HEK293 (cell line): ENCODE measurements around the gene SLC9A9.

Experiments
- CTCF ChIA-PET: fragments of 350-600 bp; formaldehyde crosslinking; extraction: SDS; loops from one replicate; lab custom pipeline; 2021; ENCODE audit warnings: antibody characterized with exemption; lab: Yijun Ruan, JAX
- POLR2A ChIA-PET: fragments of 300-600 bp; formaldehyde crosslinking; extraction: SDS; loops from one replicate; lab custom pipeline; 2020; ENCODE audit warnings: antibody characterized with exemption, inconsistent platforms; lab: Yijun Ruan, JAX
- H3K27ac ChIP-seq: fragments of 200-500 bp; sonication (Bioruptor generic); 2 replicates; pipeline ENCODE4 v1.5.1; 2014; ENCODE audit warnings: low read depth, low read length, control low read depth, inconsistent platforms; ENCODE audit errors: extremely low read depth
- H3K36me3 ChIP-seq, 2 experiments: fragments of 200-500 bp in 1 of 2; sonication (Bioruptor generic) in 1 of 2; 1 replicate in 1 of 2; 2 replicates in 1 of 2; pipeline ENCODE4 v1.5.1; 2014 to 2017; ENCODE audit warnings: inconsistent platforms in 2 of 2, low read length in 2 of 2; ENCODE audit not compliant: control insufficient read depth in 2 of 2, insufficient read depth in 1 of 2
- H3K4me1 ChIP-seq: fragments of 200-500 bp; sonication (Bioruptor generic); 2 replicates; pipeline ENCODE4 v1.5.1; 2014; ENCODE audit warnings: mild to moderate bottlenecking, low read length, inconsistent platforms; ENCODE audit not compliant: control insufficient read depth, insufficient read depth
- H3K4me3 ChIP-seq: 2 replicates; pipeline ENCODE4 v1.5.1; 2011; ENCODE audit warnings: low read depth, mild to moderate bottlenecking, control low read depth, low read length, moderate library complexity
- H3K9me3 ChIP-seq: fragments of 200-500 bp; sonication (Bioruptor generic); 2 replicates; pipeline ENCODE4 v1.5.1; 2014; ENCODE audit warnings: low read depth, low read length, inconsistent platforms; ENCODE audit not compliant: control insufficient read depth, insufficient read depth
- GLIS1 ChIP-seq: fragments of 450-650 bp; formaldehyde crosslinking; IDR thresholded peaks from 2 replicates; pipeline ENCODE4 v1.5.1; 2016; ENCODE audit warnings: missing biosample characterization, missing genetic modification characterization
- HOXD13 ChIP-seq: sonication (generic); formaldehyde crosslinking; IDR thresholded peaks from 2 replicates; pipeline ENCODE4 v1.8.0; 2022; ENCODE audit warnings: missing genetic modification reagents, borderline replicate concordance
- TRIM28 ChIP-seq: IDR thresholded peaks from 2 replicates; pipeline ENCODE4 v1.6.1; 2011; ENCODE audit warnings: low read length, control low read depth, borderline replicate concordance
- ZNF10 ChIP-seq: fragments of 450-650 bp; formaldehyde crosslinking; IDR thresholded peaks from 2 replicates; pipeline ENCODE4 v1.5.1; 2017; ENCODE audit warnings: missing biosample characterization, missing genetic modification characterization
- ZNF292 ChIP-seq: fragments of 450-650 bp; formaldehyde crosslinking; IDR thresholded peaks from 2 replicates; pipeline ENCODE4 v1.5.1; 2016; ENCODE audit warnings: low read depth, missing biosample characterization, missing genetic modification characterization, borderline replicate concordance
- ZNF335 ChIP-seq: fragments of 450-650 bp; formaldehyde crosslinking; conservative IDR thresholded peaks from 2 replicates; pipeline ENCODE4 v1.5.1; 2016; ENCODE audit warnings: missing biosample characterization, missing genetic modification characterization
- ZNF560 ChIP-seq: fragments of 450-650 bp; formaldehyde crosslinking; IDR thresholded peaks from 2 replicates; pipeline ENCODE4 v1.5.1; 2017; ENCODE audit warnings: missing biosample characterization, missing genetic modification characterization, borderline replicate concordance
- ZNF654 ChIP-seq: fragments of 450-650 bp; formaldehyde crosslinking; IDR thresholded peaks from 2 replicates; pipeline ENCODE4 v1.5.1; 2016; ENCODE audit warnings: low read depth, missing biosample characterization, missing genetic modification characterization
- ZNF658 ChIP-seq: fragments of 450-650 bp; formaldehyde crosslinking; IDR thresholded peaks from 2 replicates; pipeline ENCODE4; 2016; ENCODE audit warnings: missing biosample characterization, missing genetic modification characterization
- ZNF791 ChIP-seq: fragments of 450-650 bp; formaldehyde crosslinking; IDR thresholded peaks from 2 replicates; pipeline ENCODE4 v1.5.1; 2016; ENCODE audit warnings: missing biosample characterization, missing genetic modification characterization
- TF ChIP-seq, protein P1 (sequence below): fragments of 450-650 bp; formaldehyde crosslinking; IDR thresholded peaks from 2 replicates; pipeline ENCODE4 v1.5.1; 2016; ENCODE audit warnings: missing biosample characterization, missing genetic modification characterization, low read depth
- TF ChIP-seq, protein P2 (sequence below): fragments of 450-650 bp; formaldehyde crosslinking; IDR thresholded peaks from 2 replicates; pipeline ENCODE4 v1.5.1; 2016; ENCODE audit warnings: missing biosample characterization, missing genetic modification characterization
- TF ChIP-seq, protein P3 (sequence below): fragments of 450-650 bp; formaldehyde crosslinking; IDR thresholded peaks from 2 replicates; pipeline ENCODE4 v1.5.1; 2016; ENCODE audit warnings: missing biosample characterization, missing genetic modification characterization
- TF ChIP-seq, protein P4 (sequence below): fragments of 450-650 bp; IDR thresholded peaks from 2 replicates; pipeline ENCODE4 v1.5.1; 2018; ENCODE audit warnings: missing biosample characterization, mild to moderate bottlenecking, missing genetic modification characterization
- TF ChIP-seq, protein P5 (sequence below): fragments of 450-650 bp; formaldehyde crosslinking; IDR thresholded peaks from 2 replicates; pipeline ENCODE4 v1.5.1; 2017; ENCODE audit warnings: missing biosample characterization, missing genetic modification characterization
- TF ChIP-seq, protein P6 (sequence below): fragments of 450-650 bp; formaldehyde crosslinking; IDR thresholded peaks from 2 replicates; pipeline ENCODE4 v1.5.1; 2016; ENCODE audit warnings: missing biosample characterization, missing genetic modification characterization
- TF ChIP-seq, protein P7 (sequence below): fragments of 450-650 bp; formaldehyde crosslinking; IDR thresholded peaks from 2 replicates; pipeline ENCODE4 v1.5.1; 2016; ENCODE audit warnings: missing biosample characterization, missing genetic modification characterization
- TF ChIP-seq, protein P8 (sequence below): fragments of 450-650 bp; formaldehyde crosslinking; IDR thresholded peaks from 2 replicates; pipeline ENCODE4 v1.5.1; 2017; ENCODE audit warnings: missing biosample characterization, missing genetic modification characterization

SLC9A9 gene

DNA sequence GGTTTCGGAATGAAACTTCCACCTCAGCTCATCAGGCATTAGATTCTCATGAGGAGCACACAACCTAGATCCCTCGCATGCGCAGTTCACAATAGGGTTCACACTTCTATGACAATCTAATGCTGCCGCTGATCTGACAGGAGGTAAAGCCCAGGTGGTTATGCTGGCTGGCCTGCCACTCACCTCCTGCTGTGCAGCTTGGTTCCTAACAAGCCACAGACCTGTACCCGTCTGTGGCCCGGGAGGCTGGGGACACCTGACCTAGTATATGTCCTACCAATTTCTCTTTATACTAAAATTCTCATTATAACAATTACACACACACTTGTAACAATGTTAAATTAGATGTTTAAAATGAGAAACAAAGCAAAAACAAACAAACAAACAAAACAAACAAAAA lies 172.2 kb downstream of the SLC9A9 start:
- TF ChIP-seq, protein P1, sequence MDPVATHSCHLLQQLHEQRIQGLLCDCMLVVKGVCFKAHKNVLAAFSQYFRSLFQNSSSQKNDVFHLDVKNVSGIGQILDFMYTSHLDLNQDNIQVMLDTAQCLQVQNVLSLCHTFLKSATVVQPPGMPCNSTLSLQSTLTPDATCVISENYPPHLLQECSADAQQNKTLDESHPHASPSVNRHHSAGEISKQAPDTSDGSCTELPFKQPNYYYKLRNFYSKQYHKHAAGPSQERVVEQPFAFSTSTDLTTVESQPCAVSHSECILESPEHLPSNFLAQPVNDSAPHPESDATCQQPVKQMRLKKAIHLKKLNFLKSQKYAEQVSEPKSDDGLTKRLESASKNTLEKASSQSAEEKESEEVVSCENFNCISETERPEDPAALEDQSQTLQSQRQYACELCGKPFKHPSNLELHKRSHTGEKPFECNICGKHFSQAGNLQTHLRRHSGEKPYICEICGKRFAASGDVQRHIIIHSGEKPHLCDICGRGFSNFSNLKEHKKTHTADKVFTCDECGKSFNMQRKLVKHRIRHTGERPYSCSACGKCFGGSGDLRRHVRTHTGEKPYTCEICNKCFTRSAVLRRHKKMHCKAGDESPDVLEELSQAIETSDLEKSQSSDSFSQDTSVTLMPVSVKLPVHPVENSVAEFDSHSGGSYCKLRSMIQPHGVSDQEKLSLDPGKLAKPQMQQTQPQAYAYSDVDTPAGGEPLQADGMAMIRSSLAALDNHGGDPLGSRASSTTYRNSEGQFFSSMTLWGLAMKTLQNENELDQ: no peak
- TF ChIP-seq HOXD13 (CRISPR knock-in tag) (no peak), TRIM28 (no peak), ZNF10 (tag by site-specific recombination) (no peak), ZNF560 (no peak), GLIS1 (tag by site-specific recombination) (no peak), ZNF292 (tag by site-specific recombination) (no peak), ZNF791 (tag by site-specific recombination) (no peak)
- TF ChIP-seq, protein P2, sequence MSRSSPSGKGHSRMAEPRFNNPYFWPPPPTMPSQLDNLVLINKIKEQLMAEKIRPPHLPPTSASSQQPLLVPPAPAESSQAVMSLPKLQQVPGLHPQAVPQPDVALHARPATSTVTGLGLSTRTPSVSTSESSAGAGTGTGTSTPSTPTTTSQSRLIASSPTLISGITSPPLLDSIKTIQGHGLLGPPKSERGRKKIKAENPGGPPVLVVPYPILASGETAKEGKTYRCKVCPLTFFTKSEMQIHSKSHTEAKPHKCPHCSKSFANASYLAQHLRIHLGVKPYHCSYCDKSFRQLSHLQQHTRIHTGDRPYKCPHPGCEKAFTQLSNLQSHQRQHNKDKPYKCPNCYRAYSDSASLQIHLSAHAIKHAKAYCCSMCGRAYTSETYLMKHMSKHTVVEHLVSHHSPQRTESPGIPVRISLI: no peak
- TF ChIP-seq, protein P3, sequence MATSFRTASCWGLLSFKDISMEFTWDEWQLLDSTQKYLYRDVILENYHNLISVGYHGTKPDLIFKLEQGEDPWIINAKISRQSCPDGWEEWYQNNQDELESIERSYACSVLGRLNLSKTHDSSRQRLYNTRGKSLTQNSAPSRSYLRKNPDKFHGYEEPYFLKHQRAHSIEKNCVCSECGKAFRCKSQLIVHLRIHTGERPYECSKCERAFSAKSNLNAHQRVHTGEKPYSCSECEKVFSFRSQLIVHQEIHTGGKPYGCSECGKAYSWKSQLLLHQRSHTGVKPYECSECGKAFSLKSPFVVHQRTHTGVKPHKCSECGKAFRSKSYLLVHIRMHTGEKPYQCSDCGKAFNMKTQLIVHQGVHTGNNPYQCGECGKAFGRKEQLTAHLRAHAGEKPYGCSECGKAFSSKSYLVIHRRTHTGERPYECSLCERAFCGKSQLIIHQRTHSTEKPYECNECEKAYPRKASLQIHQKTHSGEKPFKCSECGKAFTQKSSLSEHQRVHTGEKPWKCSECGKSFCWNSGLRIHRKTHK: no peak
- TF ChIP-seq, protein P4, sequence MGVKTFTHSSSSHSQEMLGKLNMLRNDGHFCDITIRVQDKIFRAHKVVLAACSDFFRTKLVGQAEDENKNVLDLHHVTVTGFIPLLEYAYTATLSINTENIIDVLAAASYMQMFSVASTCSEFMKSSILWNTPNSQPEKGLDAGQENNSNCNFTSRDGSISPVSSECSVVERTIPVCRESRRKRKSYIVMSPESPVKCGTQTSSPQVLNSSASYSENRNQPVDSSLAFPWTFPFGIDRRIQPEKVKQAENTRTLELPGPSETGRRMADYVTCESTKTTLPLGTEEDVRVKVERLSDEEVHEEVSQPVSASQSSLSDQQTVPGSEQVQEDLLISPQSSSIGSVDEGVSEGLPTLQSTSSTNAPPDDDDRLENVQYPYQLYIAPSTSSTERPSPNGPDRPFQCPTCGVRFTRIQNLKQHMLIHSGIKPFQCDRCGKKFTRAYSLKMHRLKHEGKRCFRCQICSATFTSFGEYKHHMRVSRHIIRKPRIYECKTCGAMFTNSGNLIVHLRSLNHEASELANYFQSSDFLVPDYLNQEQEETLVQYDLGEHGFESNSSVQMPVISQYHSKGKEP (tag by site-specific recombination): no peak
- TF ChIP-seq, protein P5, sequence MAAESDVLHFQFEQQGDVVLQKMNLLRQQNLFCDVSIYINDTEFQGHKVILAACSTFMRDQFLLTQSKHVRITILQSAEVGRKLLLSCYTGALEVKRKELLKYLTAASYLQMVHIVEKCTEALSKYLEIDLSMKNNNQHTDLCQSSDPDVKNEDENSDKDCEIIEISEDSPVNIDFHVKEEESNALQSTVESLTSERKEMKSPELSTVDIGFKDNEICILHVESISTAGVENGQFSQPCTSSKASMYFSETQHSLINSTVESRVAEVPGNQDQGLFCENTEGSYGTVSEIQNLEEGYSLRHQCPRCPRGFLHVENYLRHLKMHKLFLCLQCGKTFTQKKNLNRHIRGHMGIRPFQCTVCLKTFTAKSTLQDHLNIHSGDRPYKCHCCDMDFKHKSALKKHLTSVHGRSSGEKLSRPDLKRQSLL (tag by site-specific recombination): no peak
- H3K36me3 ChIP-seq: no peaks in the 10 kb centered on the region
- ChIA-PET POLR2A (no interaction called here), CTCF (interaction anchor here (0.6 kb wide), 1 partner anchor 87 kb away, joined by 4 read pairs; no protein-coding TSS in a partner anchor)
- H3K27ac ChIP-seq: no peak overlapping the region
- no peak overlapping the region for H3K4me3 ChIP-seq
- H3K4me1 ChIP-seq: no peaks in the 10 kb centered on the region
- no peaks in the 10 kb centered on the region for H3K9me3 ChIP-seq

DNA sequence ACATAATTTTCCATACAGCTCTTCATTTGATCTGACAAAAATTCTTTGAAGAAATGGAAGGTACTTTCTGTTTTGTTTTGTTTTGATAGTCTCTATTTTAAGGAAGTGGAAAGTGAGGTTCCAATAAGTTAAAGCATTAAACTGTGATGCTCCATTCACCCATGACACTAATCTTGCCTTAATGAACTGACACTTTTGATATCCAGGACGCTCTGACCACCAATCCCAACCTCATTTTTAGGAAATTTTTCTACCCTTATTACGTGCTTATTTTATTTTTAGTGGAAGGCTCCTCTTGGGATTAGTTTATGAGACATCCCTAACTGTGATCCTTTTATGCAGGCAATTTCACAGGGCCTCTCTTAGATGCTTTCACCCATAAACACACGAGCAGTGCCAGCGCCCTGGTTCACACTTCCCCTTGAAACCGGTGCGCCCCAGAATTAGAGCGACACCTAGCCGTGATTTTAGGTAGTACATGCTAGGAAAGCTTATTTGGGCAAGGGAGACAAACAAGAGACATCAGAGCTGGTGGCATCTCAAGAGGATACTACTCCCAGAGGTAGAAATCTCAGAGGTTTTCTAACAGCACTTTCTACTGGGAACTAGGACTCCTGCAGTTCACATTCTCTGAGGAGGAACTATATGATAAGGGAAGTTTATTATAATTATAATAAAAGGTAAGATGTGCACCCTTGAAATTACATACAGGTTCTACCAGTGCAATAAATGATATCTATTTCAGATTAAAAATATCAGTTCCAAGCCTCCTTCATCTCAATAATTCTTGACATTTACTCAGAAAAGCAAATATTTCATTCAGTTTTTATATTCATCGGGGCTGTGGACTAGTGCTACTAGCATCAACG lies 173.9 kb downstream of the SLC9A9 start:
- Histone ChIP-seq H3K36me3 (no peaks in the 10 kb centered on the region), H3K4me3 (no peak overlapping the region), H3K27ac (no peak overlapping the region), H3K4me1 (no peaks in the 10 kb centered on the region), H3K9me3 (no peaks in the 10 kb centered on the region)
- TF ChIP-seq, protein P6, sequence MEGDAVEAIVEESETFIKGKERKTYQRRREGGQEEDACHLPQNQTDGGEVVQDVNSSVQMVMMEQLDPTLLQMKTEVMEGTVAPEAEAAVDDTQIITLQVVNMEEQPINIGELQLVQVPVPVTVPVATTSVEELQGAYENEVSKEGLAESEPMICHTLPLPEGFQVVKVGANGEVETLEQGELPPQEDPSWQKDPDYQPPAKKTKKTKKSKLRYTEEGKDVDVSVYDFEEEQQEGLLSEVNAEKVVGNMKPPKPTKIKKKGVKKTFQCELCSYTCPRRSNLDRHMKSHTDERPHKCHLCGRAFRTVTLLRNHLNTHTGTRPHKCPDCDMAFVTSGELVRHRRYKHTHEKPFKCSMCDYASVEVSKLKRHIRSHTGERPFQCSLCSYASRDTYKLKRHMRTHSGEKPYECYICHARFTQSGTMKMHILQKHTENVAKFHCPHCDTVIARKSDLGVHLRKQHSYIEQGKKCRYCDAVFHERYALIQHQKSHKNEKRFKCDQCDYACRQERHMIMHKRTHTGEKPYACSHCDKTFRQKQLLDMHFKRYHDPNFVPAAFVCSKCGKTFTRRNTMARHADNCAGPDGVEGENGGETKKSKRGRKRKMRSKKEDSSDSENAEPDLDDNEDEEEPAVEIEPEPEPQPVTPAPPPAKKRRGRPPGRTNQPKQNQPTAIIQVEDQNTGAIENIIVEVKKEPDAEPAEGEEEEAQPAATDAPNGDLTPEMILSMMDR (tag by site-specific recombination): peak; percentile 59
- TF ChIP-seq ZNF658 (no peak), ZNF335 (peak; percentile 93), ZNF654 (tag by site-specific recombination) (peak; percentile 48)
- TF ChIP-seq, protein P7, sequence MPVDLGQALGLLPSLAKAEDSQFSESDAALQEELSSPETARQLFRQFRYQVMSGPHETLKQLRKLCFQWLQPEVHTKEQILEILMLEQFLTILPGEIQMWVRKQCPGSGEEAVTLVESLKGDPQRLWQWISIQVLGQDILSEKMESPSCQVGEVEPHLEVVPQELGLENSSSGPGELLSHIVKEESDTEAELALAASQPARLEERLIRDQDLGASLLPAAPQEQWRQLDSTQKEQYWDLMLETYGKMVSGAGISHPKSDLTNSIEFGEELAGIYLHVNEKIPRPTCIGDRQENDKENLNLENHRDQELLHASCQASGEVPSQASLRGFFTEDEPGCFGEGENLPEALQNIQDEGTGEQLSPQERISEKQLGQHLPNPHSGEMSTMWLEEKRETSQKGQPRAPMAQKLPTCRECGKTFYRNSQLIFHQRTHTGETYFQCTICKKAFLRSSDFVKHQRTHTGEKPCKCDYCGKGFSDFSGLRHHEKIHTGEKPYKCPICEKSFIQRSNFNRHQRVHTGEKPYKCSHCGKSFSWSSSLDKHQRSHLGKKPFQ (tag by site-specific recombination): peak; percentile 89
- TF ChIP-seq, protein P8, sequence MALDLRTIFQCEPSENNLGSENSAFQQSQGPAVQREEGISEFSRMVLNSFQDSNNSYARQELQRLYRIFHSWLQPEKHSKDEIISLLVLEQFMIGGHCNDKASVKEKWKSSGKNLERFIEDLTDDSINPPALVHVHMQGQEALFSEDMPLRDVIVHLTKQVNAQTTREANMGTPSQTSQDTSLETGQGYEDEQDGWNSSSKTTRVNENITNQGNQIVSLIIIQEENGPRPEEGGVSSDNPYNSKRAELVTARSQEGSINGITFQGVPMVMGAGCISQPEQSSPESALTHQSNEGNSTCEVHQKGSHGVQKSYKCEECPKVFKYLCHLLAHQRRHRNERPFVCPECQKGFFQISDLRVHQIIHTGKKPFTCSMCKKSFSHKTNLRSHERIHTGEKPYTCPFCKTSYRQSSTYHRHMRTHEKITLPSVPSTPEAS (tag by site-specific recombination): no peak
- ChIA-PET POLR2A (no interaction called here), CTCF (interaction anchor here (0.6 to 2.0 kb wide), 25 partner anchors 8 to 1693 kb away, joined by 3 to 11 read pairs (median 3); no protein-coding TSS in a partner anchor)
